MM.1S (cell line): ENCODE data around the gene DDAH1.

Experiments
- DNase-seq: peaks from one replicate; pipeline ENCODE4 v3.0.0-alpha.2; 2015
- H2AFZ ChIP-seq: fragments of 300-600 bp; sonication (generic); 2 replicates; pipeline ENCODE4 v1.6.0; 2016; ENCODE audit warnings: antibody characterized with exemption, low read length
- H3F3A ChIP-seq: fragments of 300-600 bp; sonication (generic); 2 replicates; pipeline ENCODE4 v1.6.1; 2016; ENCODE audit warnings: mild to moderate bottlenecking, antibody characterized with exemption, low read length, moderate library complexity, mixed read lengths; ENCODE audit not compliant: insufficient read depth
- H3K27ac ChIP-seq: fragments of 300-600 bp; sonication (generic); 2 replicates; pipeline ENCODE4 v1.5.1; 2016; ENCODE audit warnings: mild to moderate bottlenecking, low read length
- H3K27me3 ChIP-seq: fragments of 300-600 bp; sonication (generic); replicated peaks from 2 replicates; pipeline ENCODE4 v1.6.0; 2016; ENCODE audit warnings: low read length; ENCODE audit not compliant: insufficient read depth
- H3K36me3 ChIP-seq: fragments of 300-600 bp; sonication (generic); replicated peaks from 2 replicates; pipeline ENCODE4 v1.6.1; 2016; ENCODE audit warnings: mild to moderate bottlenecking, low read length, mixed read lengths; ENCODE audit not compliant: insufficient read depth
- H3K4me1 ChIP-seq: fragments of 300-600 bp; sonication (generic); 2 replicates; pipeline ENCODE4 v1.6.1; 2016; ENCODE audit warnings: low read length, mixed read lengths
- H3K4me2 ChIP-seq: fragments of 300-600 bp; sonication (generic); 2 replicates; pipeline ENCODE4 v1.6.0; 2016; ENCODE audit warnings: low read depth, low read length
- H3K4me3 ChIP-seq: fragments of 300-600 bp; sonication (generic); 2 replicates; pipeline ENCODE4 v1.5.1; 2016; ENCODE audit warnings: low read length, mixed read lengths
- H3K79me2 ChIP-seq: fragments of 300-600 bp; sonication (generic); 2 replicates; pipeline ENCODE4 v1.6.1; 2016; ENCODE audit warnings: mixed run types, low read length, mixed read lengths
- H3K9ac ChIP-seq: fragments of 300-600 bp; sonication (generic); 2 replicates; pipeline ENCODE4 v1.6.1; 2016; ENCODE audit warnings: low read length, mixed read lengths
- H3K9me2 ChIP-seq: fragments of 300-600 bp; sonication (generic); replicated peaks from 2 replicates; pipeline ENCODE4 v1.6.1; 2016; ENCODE audit warnings: mild to moderate bottlenecking, low read length, mixed read lengths; ENCODE audit not compliant: insufficient read depth
- H3K9me3 ChIP-seq: fragments of 300-600 bp; sonication (generic); replicated peaks from 2 replicates; pipeline ENCODE4 v1.6.1; 2016; ENCODE audit warnings: mild to moderate bottlenecking, low read length, mixed read lengths; ENCODE audit not compliant: insufficient read depth
- H4K20me1 ChIP-seq: fragments of 300-600 bp; sonication (generic); 2 replicates; pipeline ENCODE4 v1.6.1; 2016; ENCODE audit warnings: mild to moderate bottlenecking, low read length, moderate library complexity, mixed read lengths; ENCODE audit not compliant: insufficient read depth
- EZH2 ChIP-seq: fragments of 300-600 bp; sonication (generic); optimal IDR thresholded peaks from 2 replicates; pipeline ENCODE3; 2017; ENCODE audit warnings: low read depth, mild to moderate bottlenecking, antibody characterized with exemption, low read length, mixed read lengths
- EZH2phosphoT487 ChIP-seq: fragments of 300-600 bp; sonication (generic); IDR thresholded peaks from 2 replicates; pipeline ENCODE4 v1.6.1; 2018; ENCODE audit warnings: antibody characterized with exemption, low read length
- TF ChIP-seq, protein P1 (sequence below): fragments of 300-600 bp; sonication (generic); IDR thresholded peaks from 2 replicates; pipeline ENCODE4 v1.5.1; 2016; ENCODE audit warnings: antibody characterized with exemption, low read length, mixed read lengths

DDAH1 gene

DNA sequence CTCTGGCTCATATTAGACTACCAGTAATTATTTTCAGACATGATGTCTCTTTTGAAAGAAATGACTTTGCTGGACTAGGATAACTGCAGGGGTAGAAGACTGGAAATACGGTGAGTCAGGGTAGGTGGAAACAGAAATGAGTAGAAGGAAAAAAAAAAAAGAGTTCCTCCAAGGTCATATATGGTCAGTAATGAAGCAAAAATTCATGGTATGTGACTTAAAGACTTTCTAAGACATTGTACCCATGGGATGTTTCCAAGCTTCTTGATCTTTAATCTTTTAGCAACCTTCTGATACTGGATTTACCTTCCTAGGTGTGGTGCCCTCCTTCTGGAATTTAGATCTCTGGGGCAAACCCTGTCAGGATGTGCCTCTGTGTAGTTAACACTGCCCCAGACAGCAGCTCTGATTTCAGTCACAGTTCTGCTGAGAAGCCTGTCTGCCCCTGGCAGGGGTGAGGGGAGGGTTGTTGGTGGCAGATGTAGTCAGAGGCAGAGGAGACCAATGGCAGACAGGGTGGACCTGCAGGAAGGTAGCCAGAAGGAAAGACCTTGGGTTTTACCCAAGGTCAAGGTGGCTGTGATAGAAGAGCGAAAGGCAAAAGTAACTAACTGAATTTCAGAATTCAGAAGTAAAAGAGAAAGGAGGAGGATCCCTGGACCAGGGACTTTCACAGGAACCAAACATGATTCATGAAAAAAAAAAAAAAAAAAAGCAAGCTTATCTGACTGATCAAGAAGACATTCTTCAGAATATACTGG, 144.4 kb downstream of the DDAH1 start:
- Histone ChIP-seq H3K79me2 (no peaks in the 10 kb centered on the region), H3K9me2 (no peaks in the 10 kb centered on the region), H3K4me3 (no peak overlapping the region), H2AFZ (no peak overlapping the region), H3K27me3 (no peaks in the 10 kb centered on the region), H3F3A (no peaks in the 10 kb centered on the region), H3K27ac (no peak overlapping the region), H3K4me2 (no peak overlapping the region), H3K4me1 (no peaks in the 10 kb centered on the region), H3K36me3 (no peaks in the 10 kb centered on the region), H3K9me3 (no peaks in the 10 kb centered on the region), H4K20me1 (no peaks in the 10 kb centered on the region), H3K9ac (no peak overlapping the region)
- TF ChIP-seq EZH2 (no peak), EZH2phosphoT487 (no peak)
- TF ChIP-seq, protein P1, sequence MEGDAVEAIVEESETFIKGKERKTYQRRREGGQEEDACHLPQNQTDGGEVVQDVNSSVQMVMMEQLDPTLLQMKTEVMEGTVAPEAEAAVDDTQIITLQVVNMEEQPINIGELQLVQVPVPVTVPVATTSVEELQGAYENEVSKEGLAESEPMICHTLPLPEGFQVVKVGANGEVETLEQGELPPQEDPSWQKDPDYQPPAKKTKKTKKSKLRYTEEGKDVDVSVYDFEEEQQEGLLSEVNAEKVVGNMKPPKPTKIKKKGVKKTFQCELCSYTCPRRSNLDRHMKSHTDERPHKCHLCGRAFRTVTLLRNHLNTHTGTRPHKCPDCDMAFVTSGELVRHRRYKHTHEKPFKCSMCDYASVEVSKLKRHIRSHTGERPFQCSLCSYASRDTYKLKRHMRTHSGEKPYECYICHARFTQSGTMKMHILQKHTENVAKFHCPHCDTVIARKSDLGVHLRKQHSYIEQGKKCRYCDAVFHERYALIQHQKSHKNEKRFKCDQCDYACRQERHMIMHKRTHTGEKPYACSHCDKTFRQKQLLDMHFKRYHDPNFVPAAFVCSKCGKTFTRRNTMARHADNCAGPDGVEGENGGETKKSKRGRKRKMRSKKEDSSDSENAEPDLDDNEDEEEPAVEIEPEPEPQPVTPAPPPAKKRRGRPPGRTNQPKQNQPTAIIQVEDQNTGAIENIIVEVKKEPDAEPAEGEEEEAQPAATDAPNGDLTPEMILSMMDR, result no peak
- DNase-seq, result no peak

DNA sequence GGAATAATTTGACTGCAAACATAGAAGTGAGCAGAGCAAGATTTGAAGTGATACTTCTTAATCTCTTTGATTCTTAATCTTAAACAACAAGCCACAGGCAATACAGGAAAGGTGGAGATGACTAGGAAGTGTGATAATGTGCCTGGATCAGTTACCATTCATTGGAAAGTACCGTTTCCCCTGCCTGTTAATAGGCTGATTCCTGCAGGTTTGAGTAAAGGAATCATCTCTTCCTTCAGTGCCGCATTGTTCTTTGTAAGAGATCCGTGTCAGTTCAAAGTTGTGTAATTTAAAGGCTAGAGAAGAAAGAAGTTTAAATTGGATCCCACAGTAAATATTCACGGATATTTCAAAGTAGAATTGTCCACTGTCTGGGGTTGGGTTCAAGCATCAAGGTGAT, 145.0 kb downstream of the DDAH1 start:
- Histone ChIP-seq H3K4me1 (no peaks in the 10 kb centered on the region), H3K9me3 (no peaks in the 10 kb centered on the region), H3K9ac (no peak overlapping the region), H3F3A (no peaks in the 10 kb centered on the region), H2AFZ (no peak overlapping the region), H3K9me2 (no peaks in the 10 kb centered on the region), H3K4me3 (no peak overlapping the region), H3K36me3 (no peaks in the 10 kb centered on the region), H3K27ac (no peak overlapping the region), H3K79me2 (no peaks in the 10 kb centered on the region), H3K27me3 (no peaks in the 10 kb centered on the region), H4K20me1 (no peaks in the 10 kb centered on the region), H3K4me2 (no peak overlapping the region)
- TF ChIP-seq, protein P1, result no peak
- TF ChIP-seq EZH2phosphoT487 (no peak), EZH2 (no peak)
- no peak for DNase-seq

- Histone ChIP-seq H3K36me3 (no peaks in the 10 kb centered on the region), H3K4me1 (no peaks in the 10 kb centered on the region), H3K9me2 (no peaks in the 10 kb centered on the region), H3F3A (no peaks in the 10 kb centered on the region), H3K9me3 (no peaks in the 10 kb centered on the region), H3K9ac (no peak overlapping the region), H3K27ac (no peak overlapping the region), H3K79me2 (no peaks in the 10 kb centered on the region), H3K27me3 (no peaks in the 10 kb centered on the region), H4K20me1 (no peaks in the 10 kb centered on the region), H3K4me3 (no peak overlapping the region), H3K4me2 (no peak overlapping the region), H2AFZ (no peak overlapping the region)
- TF ChIP-seq EZH2, result no peak
- TF ChIP-seq, protein P1, result no peak
- TF ChIP-seq EZH2phosphoT487, result no peak
- no peak for DNase-seq
Measured at GRCh38 chr1:85319491-85319890, 145.5 kb downstream of the DDAH1 start.
